H1 (cell line): ENCODE measurements around the gene CAPN11. TPM values are rescaled to one million over a fixed set of nuclear protein-coding genes. Genes with fewer than 3 reads are reported as not detected.

Source experiments
- BACH1 ChIP-seq: IDR thresholded peaks from 2 replicates; pipeline ENCODE4 v1.6.1; 2012; ENCODE audit warnings: low read length, improper control_type of control experiment
- CBX5 ChIP-seq: fragments of 300-800, 300-1000 bp; sonication (generic); IDR thresholded peaks from 2 replicates; pipeline ENCODE4 v1.7.1; 2016; ENCODE audit warnings: antibody characterized with exemption, low read length, low read depth
- CHD1 ChIP-seq: IDR thresholded peaks from 2 replicates; pipeline ENCODE4 v1.6.1; 2012; ENCODE audit warnings: low read depth, low read length, improper control_type of control experiment
- EGR1 ChIP-seq: IDR thresholded peaks from 2 replicates; pipeline ENCODE4 v1.6.1; 2011; ENCODE audit warnings: low read depth, low read length, borderline replicate concordance
- JUND ChIP-seq: IDR thresholded peaks from 2 replicates; pipeline ENCODE4 v1.6.1; 2011; ENCODE audit warnings: mild to moderate bottlenecking, improper control_type of control experiment, low read length
- RAD21 ChIP-seq, 2 experiments: IDR thresholded peaks in 1 of 2; conservative IDR thresholded peaks in 1 of 2; 2 replicates each; pipeline ENCODE4 v1.6.1; 2011; ENCODE audit warnings: low read depth in 2 of 2, low read length in 2 of 2, improper control_type of control experiment in 1 of 2, inconsistent platforms in 1 of 2, mild to moderate bottlenecking in 1 of 2, moderate library complexity in 1 of 2
- polyA plus RNA-seq, 7 experiments: library from polyadenylated mRNA; depleted of rRNA in 3 of 7; stranded (reverse) in 5 of 7; unstranded in 2 of 7; fragments of >200 nt in 5 of 7; fragments of 200-250 nt in 2 of 7; gene quantifications; 1 replicate in 5 of 7; 2 replicates in 1 of 7; 4 replicates in 1 of 7; pipeline versions ENCODE4 v1.2.1 to v1.2.3, GENCODE V29; 2011 to 2013; ENCODE audit warnings: missing spikeins in 2 of 7, mixed read lengths in 2 of 7
- total RNA-seq: library from RNA; stranded (reverse); fragmentation: NEBNext Ultra II Directional; extraction: Animal tissue kit (Norgen Biotek cat#: 25700); gene quantifications from 2 replicates; pipeline ENCODE4 v1.2.1, GENCODE V29; 2021
- TF ChIP-seq, protein P1 (sequence below): IDR thresholded peaks from 2 replicates; pipeline ENCODE4 v1.6.1; 2012; ENCODE audit warnings: inconsistent platforms
- TF ChIP-seq, protein P2 (sequence below): IDR thresholded peaks from 2 replicates; pipeline ENCODE4 v1.6.1; 2012; ENCODE audit warnings: low read length, inconsistent platforms

Gene CAPN11
- total and polyA plus RNA-seq, 2 of the 8 experiments (the other 6 are each of a cell fraction or from before 2014, with no cell fraction given): 0.95 to 0.97 TPM

DNA sequence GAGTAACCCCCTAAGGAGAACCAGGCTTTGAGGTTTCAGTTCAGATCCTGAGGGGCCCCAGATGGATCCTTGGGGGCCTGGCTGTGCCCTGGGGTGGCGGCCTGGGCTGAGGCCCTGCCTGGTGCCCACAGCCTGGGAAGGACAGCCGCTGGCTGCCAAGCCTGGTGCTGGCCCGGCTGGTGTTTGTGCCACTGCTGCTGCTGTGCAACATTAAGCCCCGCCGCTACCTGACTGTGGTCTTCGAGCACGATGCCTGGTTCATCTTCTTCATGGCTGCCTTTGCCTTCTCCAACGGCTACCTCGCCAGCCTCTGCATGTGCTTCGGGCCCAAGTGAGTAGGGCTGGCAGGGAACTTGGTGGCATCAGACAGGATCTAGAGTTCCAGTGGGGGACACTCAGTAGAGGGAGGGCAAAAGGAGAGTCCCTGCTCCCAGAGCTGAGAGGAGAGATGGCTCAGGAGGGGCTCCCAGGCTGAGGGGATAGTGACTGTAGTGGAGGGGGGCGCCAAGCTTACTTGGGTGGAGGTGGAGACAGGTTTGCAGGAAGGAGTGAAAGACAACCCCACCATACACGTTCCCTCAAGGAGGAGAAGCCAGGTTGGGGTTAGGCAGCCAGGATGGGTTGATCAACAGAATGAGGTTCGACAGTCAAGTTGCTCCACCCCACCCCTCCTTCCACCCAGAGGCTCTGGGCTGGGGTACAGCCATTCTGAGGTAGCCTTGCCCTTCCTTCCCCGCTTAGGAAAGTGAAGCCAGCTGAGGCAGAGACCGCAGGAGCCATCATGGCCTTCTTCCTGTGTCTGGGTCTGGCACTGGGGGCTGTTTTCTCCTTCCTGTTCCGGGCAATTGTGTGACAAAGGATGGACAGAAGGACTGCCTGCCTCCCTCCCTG, 74.3 kb downstream of the CAPN11 start (continued):
- TF ChIP-seq, protein P1, sequence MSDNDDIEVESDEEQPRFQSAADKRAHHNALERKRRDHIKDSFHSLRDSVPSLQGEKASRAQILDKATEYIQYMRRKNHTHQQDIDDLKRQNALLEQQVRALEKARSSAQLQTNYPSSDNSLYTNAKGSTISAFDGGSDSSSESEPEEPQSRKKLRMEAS: no peak
- TF ChIP-seq CHD1 (no peak), RAD21 (IDR thresholded peaks at IDR 0.05 in 1 of 2, conservative IDR thresholded peaks at IDR 0.05 in 1 of 2; ENCODE audit: low read depth in 2 of 2, low read length in 2 of 2) (no peak), CBX5 (no peak), JUND (no peak), BACH1 (no peak), EGR1 (no peak)
- TF ChIP-seq, protein P2, sequence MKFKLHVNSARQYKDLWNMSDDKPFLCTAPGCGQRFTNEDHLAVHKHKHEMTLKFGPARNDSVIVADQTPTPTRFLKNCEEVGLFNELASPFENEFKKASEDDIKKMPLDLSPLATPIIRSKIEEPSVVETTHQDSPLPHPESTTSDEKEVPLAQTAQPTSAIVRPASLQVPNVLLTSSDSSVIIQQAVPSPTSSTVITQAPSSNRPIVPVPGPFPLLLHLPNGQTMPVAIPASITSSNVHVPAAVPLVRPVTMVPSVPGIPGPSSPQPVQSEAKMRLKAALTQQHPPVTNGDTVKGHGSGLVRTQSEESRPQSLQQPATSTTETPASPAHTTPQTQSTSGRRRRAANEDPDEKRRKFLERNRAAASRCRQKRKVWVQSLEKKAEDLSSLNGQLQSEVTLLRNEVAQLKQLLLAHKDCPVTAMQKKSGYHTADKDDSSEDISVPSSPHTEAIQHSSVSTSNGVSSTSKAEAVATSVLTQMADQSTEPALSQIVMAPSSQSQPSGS: no peak
